ENCODE data around the gene PAX7.

- TF ChIP-seq RFX5 (IDR thresholded peaks at IDR 0.05) (no peak), CTCF (IDR thresholded peaks at IDR 0.05) (no peak), NR3C1 (IDR thresholded peaks at IDR 0.05) (no peak), MAX (IDR thresholded peaks at IDR 0.05) (no peak)
Observed at GRCh38 chr1:18670121-18670867, 39.6 kb downstream of the PAX7 start.
